Cardiac septum (tissue), 1 donor: Measurements from ENCODE around the gene SPATA17. TPM values are rescaled to one million over a fixed set of nuclear protein-coding genes. Genes with fewer than 3 reads are reported as not detected.
"Not testable (repeated sequence)": the region's sequence is repeated elsewhere in the genome, so short reads cannot be mapped to it uniquely, and the experiment has no call there.

Experiments used
- DNase-seq: peaks from one replicate; pipeline ENCODE4 v3.0.0-alpha.2; 2020; ENCODE audit warnings: low spot score
- intact Hi-C: fragments of 100-400 bp; cut with DNase I; formaldehyde crosslinking; loops from one replicate; pipeline ENCODE4 v1.14.0; 2022
- long read RNA-seq: library from polyadenylated mRNA; unstranded; transcript quantifications from one replicate; pipeline ENCODE4 v2.0.0, GENCODE V29; 2021
- total RNA-seq: library from RNA; stranded (reverse); fragmentation: NEBNext Ultra II Directional; extraction: Animal tissue kit (Norgen Biotek cat#: 25700); gene quantifications from one replicate; pipeline ENCODE4 v1.2.1, GENCODE V29; 2021
- donor health status: DM: no; HTN: no; CAD: no.

The SPATA17 gene, protein sequence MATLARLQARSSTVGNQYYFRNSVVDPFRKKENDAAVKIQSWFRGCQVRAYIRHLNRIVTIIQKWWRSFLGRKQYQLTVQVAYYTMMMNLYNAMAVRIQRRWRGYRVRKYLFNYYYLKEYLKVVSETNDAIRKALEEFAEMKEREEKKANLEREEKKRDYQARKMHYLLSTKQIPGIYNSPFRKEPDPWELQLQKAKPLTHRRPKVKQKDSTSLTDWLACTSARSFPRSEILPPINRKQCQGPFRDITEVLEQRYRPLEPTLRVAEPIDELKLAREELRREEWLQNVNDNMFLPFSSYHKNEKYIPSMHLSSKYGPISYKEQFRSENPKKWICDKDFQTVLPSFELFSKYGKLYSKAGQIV
- total RNA-seq = 0.78 TPM
- long read RNA-seq = 0 reads

DNA sequence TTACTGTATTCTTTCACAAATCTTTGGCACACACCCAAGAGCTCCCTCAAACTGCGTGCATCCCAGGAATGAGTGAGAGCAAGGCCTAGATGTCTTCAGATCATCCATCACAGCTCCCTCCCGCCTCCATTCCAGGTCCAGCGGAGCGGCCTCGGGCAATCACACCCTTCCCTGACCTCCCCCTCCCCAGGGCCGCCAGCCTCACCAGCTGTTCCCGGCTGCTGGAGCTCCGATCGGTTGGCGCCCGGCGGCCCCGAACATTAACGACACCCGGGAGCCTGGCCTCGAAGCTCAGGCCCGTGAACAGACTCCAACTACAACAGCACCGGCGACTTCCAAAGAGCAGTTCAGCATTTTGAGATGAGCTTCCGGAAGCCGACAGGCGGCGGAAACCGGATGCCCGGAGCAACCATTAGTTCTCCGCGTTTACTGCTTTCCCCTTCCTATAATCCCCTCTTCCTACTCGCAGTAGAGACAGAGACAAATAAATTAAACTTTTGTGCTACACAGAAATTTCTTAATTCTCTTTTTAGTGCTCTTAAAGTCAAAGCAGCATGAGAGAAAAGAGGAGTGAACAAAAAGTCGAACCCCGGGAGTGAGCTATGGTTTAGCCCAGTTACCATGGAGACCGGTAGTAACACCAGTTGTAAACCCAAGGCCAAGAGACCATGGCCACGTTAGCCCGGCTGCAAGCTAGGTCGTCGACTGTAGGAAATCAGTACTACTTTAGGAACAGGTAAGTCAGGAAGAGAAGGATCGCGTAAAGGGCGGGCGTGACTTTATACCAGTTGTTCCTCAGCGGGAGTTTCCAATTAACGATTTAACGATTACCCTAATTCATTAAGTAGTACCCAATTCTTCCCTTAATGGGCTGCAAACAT, at the start of gene SPATA17, which contains the start of gene GPATCH2:
Gene SPATA17, plus strand, starts transcription at position 634 of the 881 bp plus-strand sequence. Its CDS starts 35 bp downstream, at position 669.
Gene GPATCH2, minus strand, starts transcription at position 380 of the 881 bp plus-strand sequence. Its CDS starts 119 bp downstream, at position 261.
- intact Hi-C loops = no loop called here
- DNase-seq = peak; percentile 87

DNA sequence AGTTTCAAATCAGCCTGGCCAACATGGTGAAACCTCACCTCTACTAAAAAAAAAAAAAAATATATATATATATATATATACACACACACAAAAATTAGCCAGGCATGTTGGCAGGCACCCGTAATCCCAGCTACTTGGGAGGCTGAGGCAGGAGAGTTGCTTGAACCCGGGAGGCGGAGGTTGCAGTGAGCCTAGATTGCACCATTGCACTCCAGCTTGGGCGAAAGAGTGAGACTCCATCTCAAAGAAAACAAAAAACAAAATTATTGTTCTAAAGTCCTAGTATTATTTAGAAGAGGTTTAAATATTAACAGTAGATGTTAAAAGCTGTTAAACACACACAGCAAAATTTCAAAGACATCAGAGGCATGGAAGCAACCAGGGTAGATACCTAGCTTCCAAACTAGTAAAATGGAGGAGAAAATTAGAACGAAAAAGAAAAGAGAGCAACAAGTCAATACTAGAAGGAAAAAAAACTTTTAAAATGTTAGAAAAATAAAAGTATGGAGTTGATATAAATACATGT, 46.8 kb upstream of the SPATA17 start:
- DNase-seq, intact Hi-C loops: not testable (repeated sequence)

DNA sequence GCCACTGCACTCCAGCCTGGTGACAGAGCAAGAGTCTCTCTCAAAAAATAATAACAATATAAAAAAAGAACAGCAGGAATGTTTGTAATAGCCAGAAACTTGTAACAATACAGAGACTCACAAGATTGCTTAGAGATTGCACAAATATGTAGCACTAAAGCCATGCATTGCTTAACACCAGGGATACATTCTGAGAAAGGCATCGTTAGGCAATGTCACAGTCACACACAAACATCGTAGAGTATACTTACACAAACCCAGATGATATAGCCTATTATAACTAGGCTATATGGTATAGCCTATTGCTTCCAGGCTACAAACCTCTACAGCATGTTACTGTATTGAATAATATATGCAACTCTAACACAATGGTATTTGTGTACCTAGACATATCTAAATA, 45.6 kb upstream of the SPATA17 start:
- DNase-seq = no peak
- intact Hi-C loops = no loop called here

DNA sequence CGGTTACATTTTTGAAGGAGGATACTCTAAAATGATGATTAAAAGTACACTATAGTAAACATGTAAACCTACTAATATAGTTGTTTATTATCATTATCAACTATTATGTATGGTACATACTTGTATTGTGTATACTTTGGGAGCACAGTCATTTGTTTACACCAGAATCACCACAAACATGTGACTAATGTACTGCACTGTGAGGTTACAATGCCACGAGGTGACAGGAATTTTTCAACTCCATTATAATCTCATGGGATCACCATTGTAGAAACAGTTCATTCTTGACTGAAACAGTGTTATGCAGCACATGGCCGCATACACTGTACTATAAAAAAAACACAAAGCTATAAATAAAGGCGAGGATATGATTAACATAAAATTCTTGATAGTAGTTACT, 44.6 kb upstream of the SPATA17 start:
- intact Hi-C loops = no loop called here

DNA sequence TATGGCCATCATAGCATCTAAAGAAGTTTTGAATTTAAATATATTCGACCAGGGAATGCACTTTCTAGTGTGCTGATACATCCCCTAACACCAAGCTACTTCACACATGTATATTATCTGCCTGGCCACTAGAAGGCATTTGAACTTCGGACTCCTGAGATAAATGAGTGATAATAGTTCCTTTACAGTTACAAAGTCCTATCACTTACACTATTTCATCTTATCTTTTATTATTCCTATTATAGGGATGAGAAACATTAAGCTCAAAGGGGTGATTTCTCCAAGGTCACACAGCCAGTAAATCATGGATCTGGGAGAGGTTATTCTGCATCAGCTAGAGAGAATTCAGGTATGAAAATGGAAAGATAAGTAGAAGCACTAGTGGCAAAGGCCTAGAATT, 40.5 kb upstream of the SPATA17 start:
- no peak for DNase-seq
- intact Hi-C loops = no loop called here

More for the DNA sequence above, 44.6 kb upstream of the SPATA17 start:
- DNase-seq = no peak

DNA sequence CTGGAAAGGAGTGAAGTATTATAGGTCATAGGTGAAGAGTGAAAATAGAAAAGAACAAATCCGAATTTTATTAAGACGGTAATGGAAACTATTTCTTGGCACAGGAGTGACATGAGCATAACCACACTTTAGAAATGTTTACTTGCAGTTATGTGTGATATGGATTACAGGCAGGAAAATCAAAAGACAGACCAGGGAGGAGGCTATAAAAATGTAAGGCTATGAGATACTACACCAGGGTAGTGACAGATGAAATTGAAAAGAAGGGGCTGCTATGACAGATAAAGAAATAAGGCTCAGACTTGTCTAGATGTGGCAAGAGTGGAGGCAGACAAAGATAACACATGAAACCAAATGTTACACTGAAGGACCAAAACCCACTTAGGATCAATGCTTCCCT, 32.0 kb upstream of the SPATA17 start:
- intact Hi-C loops = no loop called here
- DNase-seq = no peak

DNA sequence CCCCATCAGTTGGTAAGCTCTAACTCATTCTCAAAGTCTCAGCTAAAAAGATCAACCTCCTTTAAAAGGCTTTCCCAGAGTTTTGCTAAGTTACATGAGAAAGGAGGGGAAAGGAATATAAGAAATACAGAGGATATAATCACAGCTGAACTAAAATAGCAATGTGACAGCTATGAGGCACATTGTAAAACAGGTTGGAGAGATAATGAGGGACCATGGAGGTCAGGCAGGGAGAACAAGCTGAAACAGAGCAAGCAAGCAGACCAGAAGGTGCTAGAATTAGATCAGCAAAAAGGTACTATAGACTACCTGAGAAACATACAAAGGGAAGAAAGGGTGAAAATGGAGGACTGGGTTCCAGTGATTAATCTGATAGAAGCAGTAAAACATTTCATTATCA, 28.8 kb upstream of the SPATA17 start:
- intact Hi-C loops = no loop called here
- no peak for DNase-seq

DNA sequence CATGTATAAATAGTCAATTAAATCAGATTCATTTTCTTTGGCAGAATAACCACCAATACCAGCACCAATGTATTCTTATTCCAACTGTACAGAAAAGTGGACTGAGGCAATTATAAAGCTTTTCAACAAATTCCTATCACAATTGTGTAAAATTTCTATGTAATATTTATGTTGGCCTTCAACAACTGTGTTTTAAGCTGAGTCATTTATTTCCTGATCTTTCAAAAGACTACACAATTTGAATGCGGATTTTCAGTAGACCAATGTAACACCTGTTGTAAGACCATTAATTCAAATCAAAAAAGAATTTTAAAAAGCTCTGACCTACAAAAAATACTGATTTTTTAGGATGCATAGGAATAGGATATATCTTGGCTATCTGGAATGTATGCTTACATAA, 25.8 kb upstream of the SPATA17 start:
- intact Hi-C loops = no loop called here
- DNase-seq = no peak

DNA sequence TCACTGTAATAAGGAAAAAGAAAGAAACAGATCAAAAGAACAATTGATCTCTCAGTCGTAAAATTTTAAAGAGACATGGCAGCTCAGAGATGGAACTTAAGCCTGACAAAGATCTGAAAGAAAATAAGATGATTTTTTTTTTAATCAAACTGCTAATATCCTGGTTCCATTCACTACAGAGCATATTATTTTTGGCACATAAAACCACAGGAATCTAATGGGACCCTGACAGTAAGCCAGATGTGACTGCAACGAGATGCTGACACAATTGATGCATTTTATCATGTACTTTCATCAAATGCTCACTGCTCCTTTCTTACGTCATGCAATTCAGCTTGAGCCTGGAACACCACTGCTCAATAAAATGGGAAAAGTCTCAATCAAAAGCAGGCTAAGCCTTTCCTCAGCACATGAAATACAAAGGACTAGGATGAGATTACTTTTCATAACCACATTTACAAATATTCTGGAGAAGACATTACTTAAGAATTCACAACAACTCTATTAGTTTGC, 16.9 kb upstream of the SPATA17 start:
- no peak for DNase-seq
- intact Hi-C loops = no loop called here

DNA sequence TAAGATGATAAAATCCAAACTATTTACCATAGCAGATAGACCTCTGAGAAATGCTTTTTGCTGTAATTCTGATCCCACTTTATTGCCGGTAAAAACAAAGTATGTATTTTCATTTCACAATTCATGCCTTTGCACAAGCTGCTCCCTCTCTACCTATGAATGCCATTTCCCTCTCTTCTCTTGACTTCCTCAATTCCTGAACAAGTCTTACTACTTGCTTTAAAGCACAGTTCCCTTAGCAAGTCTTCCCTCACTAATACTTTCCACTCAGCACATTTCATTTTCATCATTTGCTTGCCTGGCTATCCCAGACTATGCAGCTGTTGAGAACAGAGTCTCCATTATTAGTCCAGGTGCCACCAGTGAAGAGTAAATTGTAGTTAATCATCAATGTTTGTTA, 14.0 kb upstream of the SPATA17 start:
- no peak for DNase-seq
- intact Hi-C loops = no loop called here

DNA sequence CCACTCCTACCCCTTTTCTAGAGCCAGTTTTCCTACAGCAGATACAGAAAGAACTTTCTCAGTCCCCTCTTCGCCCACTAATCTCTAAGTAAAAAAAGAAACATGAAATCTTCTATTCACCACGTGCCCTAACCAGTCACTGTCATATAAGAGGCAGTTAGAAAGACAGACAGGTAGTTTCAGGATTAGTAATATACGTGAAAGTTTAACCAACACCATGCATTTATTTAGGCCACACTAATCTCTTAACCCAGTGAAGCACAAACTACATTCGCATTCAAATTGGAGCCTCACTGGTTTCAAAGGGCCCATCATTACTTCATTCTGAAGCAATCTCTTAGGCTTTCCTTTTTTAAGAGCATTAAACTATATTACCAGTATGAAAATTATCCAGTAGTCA, 10.3 kb upstream of the SPATA17 start:
- intact Hi-C loops = no loop called here
- no peak for DNase-seq

DNA sequence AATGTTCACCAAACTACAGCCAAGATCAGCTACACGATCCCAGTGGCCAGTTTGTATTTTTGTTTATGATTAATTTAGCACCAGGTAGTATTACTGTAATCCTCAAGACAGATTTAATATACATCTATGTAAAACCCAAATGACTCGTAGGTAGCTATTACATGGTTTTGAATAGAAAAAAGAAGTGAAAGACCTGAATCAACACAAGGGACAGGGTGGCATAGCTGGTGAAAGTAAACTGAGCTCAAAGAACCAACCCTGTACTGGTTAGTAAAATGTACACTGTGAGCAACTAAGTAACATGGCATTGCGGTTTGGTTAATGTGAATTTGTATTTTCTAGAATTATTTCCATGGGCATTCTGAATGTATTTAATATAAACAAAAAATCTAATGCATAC, 9.1 kb upstream of the SPATA17 start:
- DNase-seq = no peak
- intact Hi-C loops = no loop called here

DNA sequence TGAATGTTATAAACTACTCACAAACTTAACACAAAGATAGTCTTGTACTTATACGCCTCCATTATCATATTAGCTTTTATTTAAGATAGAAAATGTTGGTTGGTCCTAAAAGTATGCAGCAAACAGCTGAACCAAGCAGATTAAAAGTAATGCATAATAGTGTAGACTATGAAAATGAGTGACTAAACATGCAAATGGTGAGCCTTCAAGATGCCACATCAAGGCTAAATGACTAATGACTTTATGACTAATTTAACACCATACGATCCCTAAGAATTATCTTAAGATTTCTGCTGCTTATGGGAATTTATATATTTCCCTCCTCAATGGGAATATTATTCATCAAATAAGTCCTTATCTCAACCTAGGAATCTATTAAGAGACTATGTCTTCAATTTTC, 4.8 kb upstream of the SPATA17 start:
- DNase-seq = no peak
- intact Hi-C loops = no loop called here

DNA sequence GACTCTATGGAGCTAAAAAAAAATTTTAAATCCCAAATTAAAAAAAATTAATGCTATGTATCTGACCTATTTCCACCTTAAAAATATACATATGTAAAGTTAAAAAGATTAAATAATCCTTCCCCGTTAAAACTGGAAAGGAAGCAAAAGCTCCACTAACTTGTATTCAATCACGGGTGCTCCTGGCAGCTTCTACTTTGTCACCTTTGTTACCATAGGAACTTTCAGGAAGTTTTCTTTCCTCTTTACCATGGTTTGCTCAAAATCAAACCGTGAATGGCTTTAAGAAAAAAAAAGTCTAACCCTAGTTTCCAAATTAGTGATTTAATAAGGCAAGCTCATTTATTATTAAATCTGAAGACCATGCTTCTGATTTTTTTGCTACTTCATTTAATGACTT, 3.7 kb upstream of the SPATA17 start:
- DNase-seq = no peak
- intact Hi-C loops = no loop called here

DNA sequence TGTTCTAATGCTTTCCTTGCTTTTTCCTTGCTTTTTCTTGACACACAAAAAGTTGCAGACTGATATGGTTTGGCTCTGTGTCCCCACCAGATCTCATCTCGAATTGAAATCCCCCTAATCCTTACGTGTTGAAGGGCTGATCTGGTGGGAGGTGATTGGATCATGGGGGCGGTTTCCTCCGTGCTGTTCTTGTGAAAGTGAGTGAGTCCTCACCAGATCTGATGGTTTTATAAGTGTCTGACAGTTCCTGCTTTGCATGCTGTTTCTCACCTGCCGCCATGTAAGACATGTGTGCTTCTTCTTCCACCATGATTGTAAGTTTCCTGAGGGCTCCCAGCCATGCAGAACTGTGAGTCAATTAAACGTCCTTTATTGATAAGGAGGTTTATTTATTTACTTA, 11.3 kb downstream of the SPATA17 start:
- intact Hi-C loops = no loop called here
- DNase-seq = no peak

DNA sequence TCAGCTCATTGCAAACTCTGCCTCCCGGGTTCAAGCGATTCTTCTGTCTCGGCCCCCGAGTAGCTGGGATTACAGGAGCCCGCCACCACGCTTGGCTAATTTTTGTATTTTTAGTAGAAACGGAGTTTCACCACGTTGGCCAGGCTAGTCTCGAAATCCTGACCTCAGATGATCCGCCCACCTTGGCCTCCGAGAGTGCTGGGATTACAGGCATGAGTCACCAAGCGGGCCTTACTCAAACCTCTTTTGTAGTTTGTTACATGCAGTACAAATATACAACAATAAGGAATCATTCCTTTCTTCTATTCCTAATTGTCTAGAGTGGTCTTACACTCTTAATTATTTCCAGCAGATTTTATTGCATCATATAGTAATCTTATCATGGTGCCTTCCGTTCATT, 16.6 kb downstream of the SPATA17 start:
- no peak for DNase-seq
- intact Hi-C loops = no loop called here

DNA sequence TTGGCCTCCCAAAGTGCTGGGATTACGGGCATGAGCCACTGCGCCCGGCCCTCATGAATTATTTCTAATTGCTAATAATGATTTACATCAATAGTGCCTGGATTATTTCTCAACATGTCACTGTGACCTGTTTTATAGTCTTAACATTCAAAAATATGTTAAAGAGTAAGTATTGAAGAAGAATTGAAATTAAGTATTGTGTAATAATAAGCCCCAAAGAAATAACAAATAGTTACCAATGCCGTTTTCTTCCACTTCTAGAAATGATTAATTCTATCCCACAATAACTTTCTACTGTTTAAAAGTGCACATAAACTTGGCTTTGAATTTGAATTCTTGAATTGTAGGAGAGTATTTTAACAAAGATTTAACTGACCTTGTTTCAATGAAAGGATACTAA, 19.5 kb downstream of the SPATA17 start:
- intact Hi-C loops = no loop called here
- no peak for DNase-seq

DNA sequence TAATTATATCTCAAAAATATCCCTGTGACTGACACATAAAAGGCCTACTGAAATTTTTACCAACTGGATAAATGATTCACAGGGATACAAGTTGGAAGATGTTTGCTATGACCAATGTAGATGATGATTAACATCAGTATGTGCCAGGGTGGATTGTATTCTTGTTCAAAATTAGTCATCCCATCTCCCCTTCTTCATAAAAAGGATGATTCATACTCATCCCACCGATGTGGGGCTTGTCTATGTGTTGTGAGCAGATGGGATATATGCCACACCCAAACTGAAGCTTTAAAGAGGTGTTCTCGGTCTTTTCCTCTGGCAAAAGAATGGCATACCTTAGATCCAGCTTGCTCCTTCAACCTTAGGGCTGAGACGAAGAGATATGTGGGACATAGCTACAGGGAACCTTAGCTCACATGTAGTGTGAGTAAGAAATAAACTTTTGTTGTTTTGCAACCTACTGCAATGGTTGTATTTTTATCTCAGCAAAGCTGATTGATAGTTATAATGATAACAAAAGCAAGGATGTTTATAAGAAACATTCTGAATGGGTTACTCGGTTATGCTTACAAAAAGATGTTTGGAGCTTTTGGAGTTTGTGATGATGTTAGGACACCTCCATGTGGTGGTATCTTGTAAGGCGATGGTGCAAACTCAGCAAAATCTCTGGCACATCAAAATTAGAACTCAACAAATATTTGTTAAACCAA, 29.4 kb downstream of the SPATA17 start:
- no peak for DNase-seq
- intact Hi-C loops = no loop called here

DNA sequence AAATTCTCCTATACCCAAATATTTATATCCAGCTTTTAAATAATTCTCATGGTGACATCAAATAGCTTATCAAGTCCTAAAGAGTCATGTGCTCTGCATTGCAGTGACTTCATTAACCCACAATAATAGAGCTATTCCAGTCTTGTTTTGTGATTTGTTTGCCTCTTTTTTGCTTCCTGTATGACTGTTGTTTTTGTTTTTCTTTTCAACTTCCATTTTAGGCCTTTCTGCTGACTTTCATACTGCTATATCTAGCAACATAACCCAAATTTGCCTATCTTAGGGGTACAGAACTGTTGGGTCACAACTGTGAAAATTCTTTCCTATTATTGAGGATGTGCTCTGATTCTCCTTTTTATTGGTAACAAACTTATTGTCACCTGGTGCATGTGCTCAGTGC, 30.3 kb downstream of the SPATA17 start:
- intact Hi-C loops = no loop called here
- DNase-seq = no peak
